ENCODE results near the gene ATP12A.

ATP12A gene

GRCh38 chr13:24662195-24663088 is 17.8 kb upstream of the ATP12A start:
- no peak for DNase-seq (ENCODE audit: low read depth in 1 of 2, low spot score in 1 of 2)

GRCh38 chr13:24663089-24663395 is 17.2 kb upstream of the ATP12A start:
- DNase-seq (ENCODE audit: low read depth in 1 of 2, low spot score in 1 of 2) = no peak

- DNase-seq (ENCODE audit: low read depth in 1 of 2, low spot score in 1 of 2) = no peak
Observed at GRCh38 chr13:24663586-24663985, 16.6 kb upstream of the ATP12A start.

GRCh38 chr13:24664726-24665409 is 15.3 kb upstream of the ATP12A start:
- no peak for DNase-seq (ENCODE audit: low read depth in 1 of 2, low spot score in 1 of 2)

- no peak for DNase-seq (ENCODE audit: low read depth in 1 of 2, low spot score in 1 of 2)
Observed at GRCh38 chr13:24668511-24668910, 11.7 kb upstream of the ATP12A start.

GRCh38 chr13:24668955-24669582 is 11.1 kb upstream of the ATP12A start:
- no peak for DNase-seq (ENCODE audit: low read depth in 1 of 2, low spot score in 1 of 2)

GRCh38 chr13:24670174-24670573 is 10.0 kb upstream of the ATP12A start:
- DNase-seq (ENCODE audit: low read depth in 1 of 2, low spot score in 1 of 2) = no peak

- DNase-seq (ENCODE audit: low read depth in 1 of 2, low spot score in 1 of 2) = no peak
Observed at GRCh38 chr13:24670961-24671381, 9.2 kb upstream of the ATP12A start.

GRCh38 chr13:24671386-24672113 is 8.7 kb upstream of the ATP12A start:
- no peak for DNase-seq (ENCODE audit: low read depth in 1 of 2, low spot score in 1 of 2)

- DNase-seq (ENCODE audit: low read depth in 1 of 2, low spot score in 1 of 2) = no peak
Observed at GRCh38 chr13:24672141-24673132, 7.8 kb upstream of the ATP12A start.

- DNase-seq (ENCODE audit: low read depth in 1 of 2, low spot score in 1 of 2) = no peak
Observed at GRCh38 chr13:24675806-24676570, 4.2 kb upstream of the ATP12A start.

GRCh38 chr13:24678151-24678550 is 2.1 kb upstream of the ATP12A start:
- no peak for DNase-seq (ENCODE audit: low read depth in 1 of 2, low spot score in 1 of 2)

GRCh38 chr13:24679686-24680085 is 522 bp upstream of the ATP12A start:
- no peak for DNase-seq (ENCODE audit: low read depth in 1 of 2, low spot score in 1 of 2)

- no peak for DNase-seq (ENCODE audit: low read depth in 1 of 2, low spot score in 1 of 2)
Observed at GRCh38 chr13:24680921-24681604, 855 bp downstream of the ATP12A start.

- no peak for DNase-seq (ENCODE audit: low read depth in 1 of 2, low spot score in 1 of 2)
Observed at GRCh38 chr13:24681930-24682329, 1.7 kb downstream of the ATP12A start.

GRCh38 chr13:24682353-24682752 is 2.1 kb downstream of the ATP12A start:
- no peak for DNase-seq (ENCODE audit: low read depth in 1 of 2, low spot score in 1 of 2)

GRCh38 chr13:24683351-24683750 is 3.1 kb downstream of the ATP12A start:
- DNase-seq (ENCODE audit: low read depth in 1 of 2, low spot score in 1 of 2) = no peak

GRCh38 chr13:24683838-24684599 is 3.8 kb downstream of the ATP12A start:
- peak in 1 of 2 donors; percentile 42 for DNase-seq (ENCODE audit: low read depth in 1 of 2, low spot score in 1 of 2)
